Right forelimb (tissue), 1 donor: ENCODE measurements around the gene PIEZO2.
A peak's percentile ranks its signal among the peaks of the same experiment; 100 is the strongest.
"Not testable (repeated sequence)": the region's sequence is repeated elsewhere in the genome, so short reads cannot be mapped to it uniquely, and the experiment has no call there.

ENCODE experiments used
- DNase-seq: peaks from one replicate; pipeline ENCODE4 v3.0.0-alpha.2; 2018

PIEZO2 gene

GRCh38 chr18:11149441-11150270, at the start of gene PIEZO2:
PIEZO2 (minus strand) TSS chr18:11149569; CDS start chr18:11148588, 981 bp downstream.
- DNase-seq = peak; percentile 89

DNA sequence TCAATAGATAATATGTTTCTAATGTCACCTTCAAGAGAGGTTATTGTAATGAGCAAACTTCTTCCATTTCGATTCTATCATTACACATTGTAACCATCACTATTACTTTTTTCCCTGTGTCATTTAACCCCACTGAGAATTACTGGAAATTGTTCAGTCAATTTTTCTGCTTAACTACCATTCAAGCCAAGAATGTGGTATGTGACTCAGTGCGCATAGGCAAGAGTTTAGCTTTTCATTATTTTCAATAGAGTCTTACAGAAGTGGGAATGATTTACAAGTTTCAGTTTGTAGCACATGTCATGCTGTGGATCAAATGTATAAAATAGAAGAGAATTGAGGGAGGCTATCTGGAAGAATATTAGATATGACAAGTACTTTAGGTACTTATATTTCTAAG, 34.3 kb upstream of the PIEZO2 start:
- no peak for DNase-seq

DNA sequence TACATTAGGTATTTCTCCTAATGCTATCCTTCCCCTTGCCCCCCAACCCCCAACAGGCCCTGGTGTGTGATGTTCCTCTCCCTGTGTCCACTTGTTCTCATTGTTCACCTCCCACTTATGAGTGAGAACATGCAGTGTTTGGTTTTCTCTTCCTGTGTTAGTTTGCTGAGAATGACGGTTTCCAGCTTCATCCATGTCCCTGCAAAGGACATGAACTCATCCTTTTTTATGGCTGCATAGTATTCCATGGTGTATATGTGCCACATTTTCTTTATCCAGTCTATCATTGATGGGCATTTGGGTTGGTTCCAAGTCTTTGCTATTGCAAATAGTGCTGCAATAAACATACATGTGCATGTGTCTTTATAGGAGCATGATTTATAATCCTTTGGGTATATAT, 32.3 kb upstream of the PIEZO2 start:
- DNase-seq = not testable (repeated sequence)

- no peak for DNase-seq
Observed at GRCh38 chr18:11179959-11180519, 30.7 kb upstream of the PIEZO2 start.

DNA sequence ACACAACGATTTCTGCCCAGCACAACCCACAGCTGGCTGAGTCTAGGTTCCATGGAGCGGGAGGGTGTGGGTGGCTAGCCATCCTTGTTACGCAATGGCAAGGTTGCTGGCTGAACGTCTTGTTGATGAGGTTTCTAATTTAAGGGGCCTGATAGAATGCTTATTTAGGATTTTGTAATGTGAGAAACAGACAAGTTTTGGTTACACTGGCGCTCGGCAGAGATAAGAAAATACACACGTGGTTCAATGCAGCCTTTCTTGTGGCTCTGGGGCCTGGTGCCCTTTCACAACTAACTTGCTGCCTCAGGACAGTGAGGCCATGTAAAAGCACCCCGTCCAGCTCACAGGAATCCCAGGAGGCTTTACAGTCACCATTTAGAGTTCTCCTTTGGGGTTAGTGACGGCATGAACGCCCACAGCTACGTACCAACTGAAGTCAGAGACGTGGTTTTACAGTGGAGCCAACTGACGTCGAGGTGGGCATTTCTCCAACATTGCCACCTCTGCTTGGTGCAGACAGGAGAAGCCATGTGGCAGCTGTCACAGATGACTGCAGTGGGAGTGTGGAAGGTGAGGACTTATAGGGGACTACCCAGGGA, 29.7 kb upstream of the PIEZO2 start:
- DNase-seq = no peak

DNA sequence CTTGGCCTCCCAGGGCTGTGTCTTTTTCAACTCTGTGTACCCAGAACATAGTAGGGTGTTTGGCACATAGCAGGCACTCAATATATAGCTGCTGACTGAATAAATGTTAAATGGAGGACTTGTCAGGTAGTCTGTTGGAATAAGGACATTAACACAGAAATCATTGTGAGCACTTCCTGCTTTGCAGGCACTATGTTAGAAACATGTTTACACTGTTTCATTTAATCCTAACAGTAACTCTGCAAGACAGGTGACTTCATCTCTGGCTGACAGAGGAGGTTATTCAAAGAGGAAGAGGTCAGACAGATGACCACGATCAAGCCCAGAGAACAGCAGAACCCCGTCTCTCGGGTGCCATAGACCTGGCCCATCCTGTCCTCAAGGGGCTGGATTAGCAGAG, 28.0 kb upstream of the PIEZO2 start:
- DNase-seq = no peak

- peak; percentile 59 for DNase-seq
Observed at GRCh38 chr18:11176481-11176881, 27.1 kb upstream of the PIEZO2 start.

GRCh38 chr18:11175266-11175979, 26.1 kb upstream of the PIEZO2 start:
- no peak for DNase-seq

DNA sequence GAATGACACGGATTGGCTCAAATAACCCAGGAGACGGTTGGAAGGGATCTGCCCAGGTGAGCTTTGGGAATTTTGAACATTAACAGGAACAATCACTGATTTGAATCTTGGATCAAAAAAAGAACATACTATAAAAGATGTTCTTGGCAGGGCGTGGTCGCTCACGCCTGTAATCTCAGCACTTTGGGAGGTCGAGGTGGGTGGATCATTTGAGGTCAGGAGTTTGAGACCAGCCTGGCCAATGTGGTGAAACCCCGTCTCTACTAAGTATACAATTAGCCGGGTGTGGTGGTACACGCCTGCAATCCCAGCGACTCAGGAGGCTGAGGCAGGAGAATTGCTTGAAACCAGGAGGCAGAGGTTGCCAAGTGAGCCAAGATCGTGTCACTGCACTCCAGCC, 24.8 kb upstream of the PIEZO2 start:
- not testable (repeated sequence) for DNase-seq

DNA sequence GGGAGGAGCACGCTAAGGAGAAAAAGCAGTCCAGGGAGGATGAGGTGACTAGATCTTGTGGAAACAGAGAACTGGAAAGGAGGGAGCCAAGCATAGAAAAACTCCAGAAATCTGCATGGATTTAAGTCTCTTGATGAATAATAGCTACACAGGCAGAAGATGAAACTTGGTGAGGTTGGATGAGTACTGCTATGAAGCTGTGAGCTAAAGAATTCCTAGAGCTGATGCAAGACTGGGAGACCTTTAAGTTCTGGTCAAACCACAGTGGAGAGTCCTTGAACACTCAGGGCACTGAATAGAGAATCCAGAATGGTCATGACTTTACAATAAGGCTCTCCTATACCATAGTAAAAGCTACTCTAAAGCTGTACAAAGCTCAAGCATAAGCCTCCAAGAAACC, 18.4 kb upstream of the PIEZO2 start:
- no peak for DNase-seq

- no peak for DNase-seq
Observed at GRCh38 chr18:11165952-11166351, 16.6 kb upstream of the PIEZO2 start.

DNA sequence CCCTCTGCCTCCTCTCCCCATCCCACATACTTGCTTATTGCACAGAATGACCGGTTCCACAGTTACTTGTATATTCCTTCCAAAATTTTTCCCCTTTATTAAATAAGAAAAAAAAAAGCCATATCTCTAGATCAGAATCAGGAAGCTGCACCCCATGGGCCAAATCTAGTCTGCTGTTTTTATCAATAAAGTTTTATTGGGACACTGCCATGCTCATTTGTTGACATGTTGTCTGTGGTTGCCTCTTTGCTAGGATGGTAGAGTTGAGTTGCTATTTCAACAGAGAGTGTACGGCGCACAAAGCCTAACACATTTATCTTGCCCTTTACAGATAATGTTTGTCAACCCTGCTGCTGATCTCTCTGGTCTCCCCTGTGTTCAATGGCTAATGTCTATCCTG, 15.8 kb upstream of the PIEZO2 start:
- no peak for DNase-seq

DNA sequence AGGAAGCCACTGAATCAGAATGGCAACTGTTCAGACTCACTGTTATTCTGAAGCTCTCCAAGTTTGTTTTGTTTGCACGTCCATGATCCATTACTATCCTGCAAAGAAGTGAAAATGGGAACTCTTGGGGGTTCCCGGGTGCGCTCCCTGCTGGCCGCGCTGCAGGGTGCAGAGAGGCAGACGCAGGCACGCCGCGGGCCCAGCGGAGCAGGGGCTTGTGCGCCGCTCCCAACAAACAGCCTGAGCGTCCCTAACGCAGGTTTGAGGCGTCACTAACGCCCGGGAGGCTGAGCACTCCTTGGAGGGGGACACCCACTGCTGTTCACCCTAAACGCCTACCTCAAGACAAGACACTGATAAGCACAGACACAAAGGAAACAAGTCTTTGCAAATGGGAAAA, 14.3 kb upstream of the PIEZO2 start:
- DNase-seq = no peak

GRCh38 chr18:11162889-11163288, 13.5 kb upstream of the PIEZO2 start:
- DNase-seq = no peak

- DNase-seq = no peak
Observed at GRCh38 chr18:11162462-11162861, 13.1 kb upstream of the PIEZO2 start.

- no peak for DNase-seq
Observed at GRCh38 chr18:11160313-11160712, 10.9 kb upstream of the PIEZO2 start.

DNA sequence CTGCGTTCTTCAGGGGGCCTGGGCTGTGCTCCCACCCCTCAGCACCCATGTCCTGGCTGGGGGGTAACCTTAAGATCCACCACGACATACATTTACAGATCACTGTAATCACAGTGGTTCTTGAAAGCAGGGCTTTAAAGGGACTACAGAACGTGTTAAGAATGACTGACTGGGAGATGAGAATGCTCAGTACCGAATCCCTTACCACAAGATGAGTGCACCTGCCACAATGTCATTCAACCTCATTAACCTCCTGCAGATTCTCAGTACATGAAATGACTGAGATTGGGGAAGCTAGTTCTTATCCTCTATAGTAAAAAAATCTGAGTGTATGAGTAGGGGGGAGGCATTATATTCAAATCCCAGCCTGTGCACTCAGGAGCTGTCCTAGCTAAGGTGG, 10.5 kb upstream of the PIEZO2 start:
- DNase-seq = no peak

DNA sequence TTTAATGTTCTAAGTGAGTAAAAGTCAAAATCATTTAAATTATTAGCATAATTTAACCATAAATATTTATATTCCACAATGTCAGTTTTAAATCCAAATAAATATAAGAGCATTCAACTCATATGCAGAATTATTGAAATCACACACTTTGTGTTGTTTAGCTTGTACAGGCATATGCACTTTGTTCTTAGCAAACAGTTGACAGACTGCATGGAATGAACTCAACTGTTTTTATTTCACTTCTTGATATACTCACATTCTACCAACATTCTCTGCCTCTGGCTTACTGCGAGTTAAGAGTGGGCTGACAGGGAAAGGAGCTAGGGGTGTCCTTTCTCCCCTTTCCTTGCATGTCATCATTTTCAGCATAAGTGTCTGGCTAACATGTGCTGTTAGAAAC, 7.6 kb upstream of the PIEZO2 start:
- no peak for DNase-seq

GRCh38 chr18:11155034-11155759, 5.8 kb upstream of the PIEZO2 start:
- no peak for DNase-seq

- DNase-seq = no peak
Observed at GRCh38 chr18:11154368-11154989, 5.1 kb upstream of the PIEZO2 start.

DNA sequence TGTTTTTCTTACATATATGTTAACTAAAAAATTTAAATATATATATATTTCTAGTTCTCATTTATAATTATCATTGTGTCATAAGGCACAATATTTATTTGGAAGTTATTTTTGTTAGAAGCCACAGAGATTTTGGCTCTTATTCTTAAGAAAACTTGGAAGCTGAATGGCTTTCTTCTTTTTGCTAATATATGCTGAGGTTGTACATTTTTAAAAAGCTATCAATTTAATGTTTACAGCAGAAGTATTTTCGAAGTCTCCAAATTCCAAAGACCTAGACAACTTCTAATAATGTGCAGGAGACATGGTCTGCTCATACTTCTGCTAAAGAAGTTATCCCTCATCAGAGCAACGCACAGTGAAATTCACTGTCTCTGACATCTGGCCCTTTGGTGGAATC, 3.7 kb upstream of the PIEZO2 start:
- DNase-seq = no peak

DNA sequence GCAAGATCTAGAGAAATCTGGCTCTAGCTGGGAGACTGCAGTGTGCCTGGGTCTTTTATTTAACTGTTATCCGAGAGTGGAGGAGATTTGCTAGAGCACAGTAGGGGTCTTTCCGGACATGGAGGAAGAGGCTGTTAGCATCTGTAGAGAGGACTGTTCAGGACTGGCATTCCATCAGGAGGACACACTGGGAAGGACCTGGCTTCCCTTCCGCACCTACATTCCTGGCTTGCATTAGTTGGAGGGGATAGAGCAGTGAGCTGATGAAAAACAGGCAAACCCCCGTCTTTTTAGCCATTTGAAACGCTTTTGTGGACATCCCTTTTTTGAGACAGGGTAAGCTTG, 874 bp upstream of the PIEZO2 start:
- no peak for DNase-seq
